Omental fat pad (tissue), 4 donors: Measurements from ENCODE around the gene HEY2. TPM values are rescaled to one million over a fixed set of nuclear protein-coding genes. Genes with fewer than 3 reads are reported as not detected.
A peak's percentile ranks its signal among the peaks of the same experiment; 100 is the strongest.

Experiments used
- ATAC-seq: fragments of 150-250 bp; one replicate; pipeline ENCODE4 v1.9.1; 2016; ENCODE audit warnings: mild to moderate bottlenecking, moderate library complexity; ENCODE audit not compliant: low FRiP score
- DNase-seq: peaks from one replicate; pipeline ENCODE4 v3.0.0-alpha.2; 2019; ENCODE audit warnings: low spot score
- total RNA-seq, 4 donors: library from RNA; depleted of rRNA; stranded (reverse); fragments of >200 nt; gene quantifications; one replicate each; pipeline ENCODE4 v1.1.0, GENCODE V29; 2016
- TF ChIP-seq, protein P1 (sequence below), 3 donors: fragments of 450-650 bp; IDR thresholded peaks; one replicate each; pipeline ENCODE4 v1.5.1; 2016 to 2017; ENCODE audit warnings: antibody characterized with exemption in 3 of 3, mild to moderate bottlenecking in 3 of 3, moderate library complexity in 2 of 3

The HEY2 gene
- total RNA-seq, 4 donors from 2014 or later = 0.24 to 3.2 (median 1.5) TPM

DNA sequence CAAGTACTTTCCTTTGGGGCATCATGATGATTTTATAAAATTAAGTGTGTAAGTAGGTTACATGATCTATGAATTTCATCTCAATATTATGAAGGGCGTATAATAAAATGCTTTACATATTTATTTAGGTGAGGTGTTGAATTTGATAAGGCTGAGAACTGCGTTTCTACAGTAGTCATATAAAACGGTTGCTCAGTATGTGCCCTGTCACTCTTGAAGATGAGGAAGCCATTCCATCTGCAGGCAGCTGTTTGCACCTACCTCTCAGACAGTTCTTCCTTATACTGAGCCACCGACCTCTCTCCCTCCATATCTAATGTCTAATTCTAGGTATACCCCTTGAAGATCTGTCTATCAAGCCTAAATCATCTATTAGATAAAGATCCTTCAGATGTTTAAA lies 57.4 kb downstream of the HEY2 start:
- DNase-seq (no peak), ATAC-seq (no peak)
- TF ChIP-seq, protein P1, sequence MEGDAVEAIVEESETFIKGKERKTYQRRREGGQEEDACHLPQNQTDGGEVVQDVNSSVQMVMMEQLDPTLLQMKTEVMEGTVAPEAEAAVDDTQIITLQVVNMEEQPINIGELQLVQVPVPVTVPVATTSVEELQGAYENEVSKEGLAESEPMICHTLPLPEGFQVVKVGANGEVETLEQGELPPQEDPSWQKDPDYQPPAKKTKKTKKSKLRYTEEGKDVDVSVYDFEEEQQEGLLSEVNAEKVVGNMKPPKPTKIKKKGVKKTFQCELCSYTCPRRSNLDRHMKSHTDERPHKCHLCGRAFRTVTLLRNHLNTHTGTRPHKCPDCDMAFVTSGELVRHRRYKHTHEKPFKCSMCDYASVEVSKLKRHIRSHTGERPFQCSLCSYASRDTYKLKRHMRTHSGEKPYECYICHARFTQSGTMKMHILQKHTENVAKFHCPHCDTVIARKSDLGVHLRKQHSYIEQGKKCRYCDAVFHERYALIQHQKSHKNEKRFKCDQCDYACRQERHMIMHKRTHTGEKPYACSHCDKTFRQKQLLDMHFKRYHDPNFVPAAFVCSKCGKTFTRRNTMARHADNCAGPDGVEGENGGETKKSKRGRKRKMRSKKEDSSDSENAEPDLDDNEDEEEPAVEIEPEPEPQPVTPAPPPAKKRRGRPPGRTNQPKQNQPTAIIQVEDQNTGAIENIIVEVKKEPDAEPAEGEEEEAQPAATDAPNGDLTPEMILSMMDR (IDR thresholded peaks at IDR 0.05) = no peak

DNA sequence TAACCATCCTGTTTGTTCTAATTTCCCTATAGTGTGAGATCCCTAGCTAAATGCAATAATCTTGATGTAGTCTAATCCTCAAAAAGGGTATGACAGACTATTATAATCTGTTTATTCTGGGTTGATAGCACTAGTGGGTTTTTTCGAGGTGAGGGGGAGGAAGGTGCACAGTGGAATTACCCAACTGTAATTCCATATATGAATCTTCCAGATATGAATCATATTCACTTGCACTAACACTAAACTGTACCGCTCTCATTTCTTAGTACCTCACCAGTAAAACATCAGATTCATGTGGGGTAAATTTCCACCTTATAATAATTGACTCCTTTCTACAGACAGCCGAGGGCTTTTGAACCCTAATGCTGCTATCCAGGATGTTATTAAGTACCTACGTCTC lies 57.9 kb downstream of the HEY2 start:
- DNase-seq (no peak), ATAC-seq (peak; percentile 45)
- TF ChIP-seq, protein P1 (IDR thresholded peaks at IDR 0.05) = no peak

DNA sequence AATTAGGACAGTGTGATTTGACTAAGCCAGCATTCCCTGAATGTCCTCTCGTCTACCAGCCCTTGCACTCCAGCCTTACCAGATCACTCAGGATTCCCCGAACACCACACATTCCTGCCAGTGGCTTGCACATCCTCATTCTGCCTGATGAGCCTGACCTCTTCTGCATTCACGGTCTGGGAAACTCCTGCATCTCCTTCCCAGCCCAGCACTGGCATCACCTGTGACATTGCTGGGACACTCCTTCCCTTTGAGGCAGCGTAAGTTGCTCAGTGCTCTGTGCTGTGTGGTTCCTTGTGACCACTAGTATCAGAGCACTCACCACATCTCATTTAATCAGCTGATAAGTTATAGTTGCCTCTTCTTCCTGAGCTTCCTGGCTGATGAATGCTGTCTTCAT lies 58.6 kb downstream of the HEY2 start:
- TF ChIP-seq, protein P1 (IDR thresholded peaks at IDR 0.05) = no peak
- no peak for ATAC-seq
- no peak for DNase-seq

DNA sequence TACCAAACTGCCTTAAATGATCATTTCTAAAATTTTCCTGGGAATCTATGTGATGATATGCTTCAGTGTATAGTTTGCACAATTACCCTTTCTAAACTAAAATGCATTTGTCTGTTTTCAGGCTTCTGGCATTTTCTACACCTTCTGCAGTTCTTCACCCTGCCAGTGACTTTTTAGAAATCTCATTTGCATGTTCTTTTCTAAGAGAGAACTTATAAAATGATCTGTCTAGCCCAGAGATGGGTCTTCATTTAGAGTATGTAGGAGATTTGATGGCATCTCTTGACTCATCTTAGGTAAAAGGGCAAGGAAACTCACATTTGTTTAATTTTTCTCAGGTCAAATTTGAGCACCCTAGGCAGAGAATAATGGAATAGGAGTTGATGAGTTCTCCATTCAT lies 59.2 kb downstream of the HEY2 start:
- no peak for ATAC-seq
- DNase-seq = no peak
- TF ChIP-seq, protein P1 (IDR thresholded peaks at IDR 0.05) = no peak

DNA sequence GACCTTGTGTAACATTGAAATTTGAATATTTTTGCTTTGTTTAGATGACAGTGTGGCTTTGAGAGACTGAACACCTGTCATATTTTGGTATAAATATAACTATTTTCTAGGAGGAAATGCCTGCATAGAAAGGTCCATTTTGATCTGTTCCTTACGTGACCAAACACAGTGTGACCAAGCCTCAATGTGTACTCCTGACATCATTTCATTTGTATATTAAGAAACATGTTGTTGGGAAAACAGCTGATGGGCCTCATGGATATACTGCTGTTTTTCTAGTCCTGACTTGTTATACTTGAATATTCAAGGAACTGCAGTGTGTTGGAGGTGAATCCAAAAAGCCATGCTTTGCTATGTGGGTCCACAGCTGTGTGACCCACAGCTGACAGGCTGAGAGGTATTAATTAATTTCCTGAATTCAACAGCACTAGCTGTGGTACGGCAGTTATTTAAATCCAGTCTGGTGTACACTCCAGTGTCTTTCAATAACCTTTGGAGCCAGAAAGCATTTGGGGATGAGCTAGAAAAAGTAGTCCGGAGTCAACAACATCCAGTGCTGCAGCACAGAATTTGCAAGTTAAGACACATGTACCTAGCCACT lies 60.2 kb downstream of the HEY2 start:
- no peak for DNase-seq
- TF ChIP-seq, protein P1 (IDR thresholded peaks at IDR 0.05) = no peak
- no peak for ATAC-seq

DNA sequence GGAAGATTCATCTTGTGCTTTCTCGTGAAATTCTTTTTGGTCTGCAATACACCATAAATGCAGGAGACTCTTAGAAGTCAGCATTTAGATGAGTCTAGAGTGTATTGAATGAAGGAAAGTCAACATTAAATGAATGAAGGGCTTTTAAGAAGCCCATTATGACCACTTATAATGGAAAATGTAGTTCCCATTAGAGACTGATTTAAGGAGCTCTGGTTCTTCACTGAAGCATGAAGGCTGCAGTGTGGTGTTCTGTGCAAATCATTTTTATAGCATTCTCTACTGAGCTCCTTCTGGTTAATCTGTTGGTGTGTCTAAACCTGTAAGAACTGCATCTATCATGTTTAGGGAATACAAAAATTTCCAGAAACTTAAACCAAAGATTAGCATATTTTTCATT lies 61.0 kb downstream of the HEY2 start:
- DNase-seq = no peak
- TF ChIP-seq, protein P1 (IDR thresholded peaks at IDR 0.05) = no peak
- no peak for ATAC-seq

Other genes starting within 250 kb of the HEY2 start
- 100 to 1,000 TPM in 1 of 4 donors, 10 to 100 TPM in 3; 35.3 to 137 (median 53.1) TPM for gene NCOA7, start 41.3 kb downstream of the HEY2 start, total RNA-seq
- gene HINT3, start 207.1 kb downstream of the HEY2 start, total RNA-seq = 10 to 100 TPM; 10.6 to 23.6 (median 20.2) TPM
- 10 to 100 TPM; 18.0 to 31.7 (median 23.2) TPM for gene TRMT11, start 236.9 kb downstream of the HEY2 start, total RNA-seq